Stimulated activated CD4-positive, alpha-beta T cell treated with anti-CD3 and anti-CD28 coated beads, Interleukin-15, amount 100 ng/mL, for 48 hours (primary cell): ENCODE measurements around the gene RAB37.
A peak's percentile ranks its signal among the peaks of the same experiment; 100 is the strongest.

Experiments used
- DNase-seq, 2 donors: peaks; one replicate each; pipeline ENCODE4 v3.0.0-alpha.2; 2020; ENCODE audit warnings: low read depth in 2 of 2

The RAB37 gene

DNA sequence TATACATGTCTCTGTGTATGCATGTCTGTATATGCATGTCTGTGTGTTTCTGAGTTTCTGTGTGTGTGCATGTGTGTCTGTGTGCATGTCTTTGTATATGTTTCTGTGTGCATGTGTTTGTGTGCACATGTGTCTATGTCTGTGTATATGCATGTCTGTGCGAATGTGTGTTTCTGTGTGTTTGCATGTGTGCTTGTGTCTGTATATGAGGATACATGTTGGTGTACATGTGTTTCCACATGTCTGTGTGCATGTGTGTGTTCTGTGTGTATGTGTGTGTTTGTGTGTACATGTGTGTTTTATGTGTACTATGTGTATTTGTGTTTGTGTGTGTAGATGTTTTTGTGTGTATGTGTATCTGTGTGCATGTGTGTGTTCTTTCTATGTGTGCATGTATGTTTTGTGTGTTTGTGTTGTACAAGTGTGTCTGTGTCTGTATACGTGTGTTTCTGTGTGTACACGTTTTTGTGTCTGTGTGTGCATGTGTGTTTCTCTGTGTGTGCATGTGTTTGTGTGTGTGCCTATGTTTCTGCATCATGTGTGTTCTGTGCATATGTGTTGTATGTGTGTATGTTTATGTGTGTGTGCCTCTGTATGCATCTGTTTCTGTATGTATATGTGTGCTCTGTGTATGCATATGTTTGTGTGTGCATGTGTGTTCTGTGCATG lies 8.9 kb upstream of the RAB37 start:
- DNase-seq: no peak

DNA sequence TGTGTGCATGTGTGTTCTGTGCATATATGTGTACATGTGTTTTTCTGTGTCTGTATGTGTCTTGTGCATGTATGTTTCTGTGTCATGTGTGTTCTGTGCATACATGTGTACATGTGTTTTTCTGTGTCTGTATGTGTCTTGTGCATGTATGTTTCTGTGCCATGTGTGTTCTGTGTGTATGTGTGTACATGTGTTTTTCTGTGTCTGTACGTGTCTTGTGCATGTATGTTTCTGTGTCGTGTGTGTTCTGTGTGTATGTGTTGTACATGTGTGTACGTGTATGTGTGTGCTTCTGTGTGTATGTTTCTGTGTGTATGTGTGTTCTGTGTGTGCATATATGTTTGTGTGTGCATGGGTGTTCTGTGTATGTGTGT lies 8.4 kb upstream of the RAB37 start:
- no peak for DNase-seq

DNA sequence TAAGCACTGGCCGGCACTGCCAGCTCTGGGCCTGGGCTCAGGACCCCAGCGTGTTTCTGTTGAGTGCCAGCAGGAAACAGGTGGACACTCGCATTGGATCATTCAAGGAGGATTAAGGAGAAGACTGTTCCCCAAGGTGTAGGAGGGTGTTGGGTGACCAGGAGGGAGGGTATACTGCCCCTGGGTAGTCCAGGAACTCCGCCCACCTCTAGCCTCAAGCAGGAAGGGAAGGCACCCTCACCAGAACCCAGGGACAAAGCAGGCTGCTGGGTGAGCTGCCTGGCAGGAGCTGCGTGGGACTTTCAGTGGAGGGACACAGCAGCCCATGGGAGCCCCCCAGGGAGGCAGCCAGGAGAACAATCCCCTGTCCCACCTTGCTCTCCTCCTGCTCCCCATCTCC lies 7.7 kb upstream of the RAB37 start:
- DNase-seq: no peak

DNA sequence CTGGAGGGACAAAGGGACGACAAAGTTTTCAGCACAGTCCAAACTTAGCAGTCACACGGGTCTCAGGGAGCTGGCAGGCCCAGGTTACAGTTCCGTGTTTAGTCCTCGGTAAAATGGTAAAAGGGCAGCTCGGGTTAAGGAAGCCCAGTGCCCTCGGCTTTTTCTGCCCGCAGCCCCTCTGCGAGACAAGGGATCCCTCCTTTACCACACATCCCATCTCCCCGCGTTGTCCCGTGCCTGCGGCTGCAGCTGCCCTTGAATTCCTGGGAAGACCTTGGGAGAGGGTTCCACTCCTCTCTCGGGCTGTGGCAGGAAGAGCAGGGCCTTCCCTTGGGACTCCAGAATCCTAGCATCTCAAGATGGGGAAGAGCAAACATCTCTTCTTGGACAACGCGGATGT lies 7.2 kb upstream of the RAB37 start:
- DNase-seq: no peak

DNA sequence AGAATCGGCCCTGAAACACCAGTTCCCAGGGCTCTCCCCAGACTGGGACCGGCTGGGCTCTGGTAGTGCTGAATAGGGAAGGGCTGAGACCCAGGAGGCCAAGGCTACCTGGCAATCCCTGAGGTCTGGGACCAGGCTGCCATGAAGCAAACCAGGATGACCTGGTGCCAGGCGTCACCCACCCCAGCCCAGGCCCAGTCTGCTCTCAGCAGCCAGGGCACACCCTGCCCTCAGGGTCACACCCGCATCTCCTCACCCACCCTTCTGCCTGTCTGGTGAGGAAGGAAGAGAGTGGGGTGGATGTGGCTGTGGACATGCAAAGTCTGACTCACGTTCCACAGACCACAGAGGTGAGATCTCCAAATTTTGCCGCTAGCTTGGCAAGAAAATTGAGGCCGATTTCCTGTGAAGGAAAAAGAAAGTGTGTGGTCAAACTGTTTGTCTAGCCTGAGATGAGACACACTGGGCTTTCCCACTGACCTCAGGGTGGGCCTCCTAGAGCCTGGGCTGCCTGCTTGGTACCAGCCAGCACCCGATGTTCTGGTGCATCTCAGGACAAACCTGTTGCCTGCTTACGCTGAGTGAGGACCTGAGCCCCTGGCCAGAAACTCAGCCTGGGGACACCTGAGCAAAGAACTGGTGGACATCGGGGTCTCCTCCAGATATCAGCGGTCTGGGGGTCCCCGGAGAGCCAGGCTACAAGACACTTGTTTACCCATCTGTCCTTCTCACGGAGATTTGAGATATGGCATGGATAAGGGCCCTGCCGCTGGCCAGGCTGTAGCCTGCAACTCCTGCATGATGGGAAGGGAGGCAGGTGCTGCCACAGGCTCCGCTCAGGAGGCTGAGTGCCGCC lies 6.3 kb upstream of the RAB37 start:
- no peak for DNase-seq

DNA sequence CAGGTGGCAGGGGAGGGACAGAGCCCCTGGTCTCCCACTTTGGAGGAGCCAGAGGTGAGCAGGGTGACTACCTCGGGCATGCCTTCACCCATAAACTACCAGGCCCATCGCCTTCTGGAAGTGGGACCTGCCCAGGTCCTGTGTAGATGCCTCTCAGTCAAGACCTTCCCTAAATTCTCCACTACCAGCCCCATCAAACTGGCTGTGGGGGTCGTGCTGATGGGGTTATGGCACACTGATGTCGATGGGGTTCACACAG lies 5.8 kb upstream of the RAB37 start:
- DNase-seq: no peak

DNA sequence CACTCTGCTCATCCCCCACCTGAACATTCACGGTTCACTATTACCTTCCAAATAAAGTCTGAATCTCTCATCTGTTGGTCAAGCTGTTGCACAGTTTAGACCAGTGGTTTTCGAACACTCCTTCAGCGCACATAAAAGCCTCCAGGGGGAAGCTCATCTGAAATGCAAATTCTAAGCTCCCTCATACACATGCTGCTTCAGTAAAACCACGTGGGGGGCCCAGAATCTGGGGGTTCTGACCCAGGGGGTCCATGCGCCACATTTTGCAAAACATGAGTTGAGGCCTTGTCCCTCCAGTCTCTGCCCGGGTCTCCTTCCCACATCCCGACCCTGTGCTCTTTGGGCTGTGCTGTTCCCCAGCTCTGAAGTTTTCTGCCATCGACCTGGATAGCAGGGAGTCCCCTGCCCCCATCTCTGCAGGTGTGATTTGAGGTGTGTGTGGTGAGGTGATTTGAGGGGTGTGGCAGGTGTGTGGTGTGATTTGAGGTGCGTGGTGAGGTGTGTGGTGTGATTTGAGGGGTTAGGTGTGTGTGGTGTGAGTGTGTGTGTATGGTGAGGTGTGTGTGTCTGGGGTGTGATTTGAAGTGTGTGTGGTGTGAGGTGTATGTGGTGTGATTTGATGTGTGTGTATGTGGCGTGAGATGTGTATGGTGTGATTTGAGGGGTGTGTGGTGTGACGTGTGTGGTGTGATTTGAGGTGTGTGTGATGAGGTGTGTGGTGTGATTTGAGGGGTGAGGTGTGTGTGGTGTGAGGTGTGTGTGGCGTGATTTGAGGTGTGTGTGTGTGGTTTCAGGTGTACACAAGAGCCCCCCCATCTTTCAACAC lies 4.8 kb upstream of the RAB37 start:
- no peak for DNase-seq

DNA sequence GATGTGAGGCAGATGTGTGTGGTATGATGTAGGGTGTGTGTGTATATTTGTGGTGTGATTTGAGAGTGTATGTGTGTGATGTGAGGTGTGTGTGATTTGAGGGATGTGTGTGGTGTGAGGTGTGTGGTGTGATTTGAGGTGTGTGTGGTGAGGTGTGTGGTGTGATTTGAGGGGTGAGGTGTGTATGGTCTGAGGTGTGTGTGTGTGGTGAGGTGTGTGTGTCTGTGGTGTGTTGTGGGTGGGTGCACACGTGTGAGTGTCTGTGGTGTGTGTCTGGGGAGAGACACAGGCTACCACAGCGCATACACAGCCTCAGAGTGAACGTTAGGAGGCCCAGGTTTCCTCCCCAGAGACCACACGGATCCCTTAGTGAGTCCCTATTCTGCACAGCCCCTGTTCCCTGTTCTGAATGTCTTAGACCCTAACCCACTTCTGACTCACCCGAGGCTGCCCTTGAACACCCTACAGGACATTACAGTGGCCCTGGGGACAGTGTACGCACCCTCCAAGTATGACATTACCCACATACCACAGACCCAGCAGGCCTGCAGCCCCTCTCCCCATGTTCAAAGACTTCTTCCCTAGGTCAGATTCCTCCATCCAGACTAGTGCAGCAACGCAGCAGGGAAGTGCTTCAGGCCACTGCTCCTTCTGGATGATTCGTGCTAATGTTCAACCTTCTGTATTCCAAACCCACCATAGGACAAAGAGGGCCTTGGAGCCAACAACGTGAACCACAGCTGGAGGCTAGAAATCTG lies 3.5 kb upstream of the RAB37 start:
- DNase-seq: no peak

DNA sequence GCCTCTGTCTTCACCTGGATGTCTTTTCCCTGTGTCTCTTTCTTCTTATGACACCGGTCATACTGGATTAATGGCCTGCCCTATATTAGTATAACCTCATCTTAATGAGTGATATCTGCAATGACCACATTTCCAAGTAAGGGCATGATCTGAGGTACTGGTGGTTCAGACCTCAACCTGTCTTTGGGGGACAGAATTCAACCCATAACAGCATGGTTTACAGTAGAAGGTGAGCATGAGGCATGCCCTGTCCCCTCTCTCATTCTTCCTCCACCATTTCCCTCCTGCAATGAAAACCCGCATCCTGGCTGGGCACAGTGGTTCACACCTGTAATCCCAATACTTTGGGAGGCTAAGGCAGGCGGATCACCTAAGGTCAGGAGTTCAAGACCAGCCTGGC lies 2.8 kb upstream of the RAB37 start:
- no peak for DNase-seq

DNA sequence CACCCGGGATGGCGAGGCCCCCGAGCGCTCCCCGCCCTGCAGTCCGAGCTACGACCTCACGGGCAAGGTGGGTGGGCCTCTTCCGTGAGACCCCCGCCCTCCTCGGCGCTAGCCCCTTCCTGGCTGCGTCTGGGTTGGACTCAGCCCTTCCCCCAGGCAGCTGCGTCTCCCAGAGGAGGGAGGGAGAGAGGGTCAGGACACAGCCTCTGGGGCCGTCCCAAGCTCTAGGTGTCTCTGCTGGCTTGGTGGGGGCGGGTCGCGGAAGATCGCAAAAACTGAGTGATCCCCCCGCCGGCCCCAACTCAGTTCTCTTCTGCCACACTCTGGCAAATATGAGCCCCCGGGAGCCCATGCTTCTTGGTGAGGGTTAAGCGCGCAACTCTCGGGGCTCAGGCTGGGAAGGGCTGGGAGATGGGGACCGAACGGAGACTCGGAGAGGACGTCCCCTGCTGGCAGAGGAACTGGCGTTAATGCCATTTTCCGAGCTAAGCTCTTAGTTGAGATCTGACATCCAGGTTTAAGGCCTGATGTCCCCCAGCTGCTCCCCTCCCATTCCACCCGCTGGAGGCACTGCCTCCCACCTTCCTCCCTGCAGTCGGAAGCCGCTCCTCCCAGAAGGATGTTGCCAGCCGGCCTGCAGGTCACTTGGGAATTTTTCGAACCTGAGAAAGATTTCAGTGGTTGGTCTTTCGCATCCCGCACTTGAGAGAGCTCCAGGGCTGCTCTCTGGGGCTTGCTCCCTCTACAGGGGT lies 419 bp downstream of the RAB37 start:
- no peak for DNase-seq

DNA sequence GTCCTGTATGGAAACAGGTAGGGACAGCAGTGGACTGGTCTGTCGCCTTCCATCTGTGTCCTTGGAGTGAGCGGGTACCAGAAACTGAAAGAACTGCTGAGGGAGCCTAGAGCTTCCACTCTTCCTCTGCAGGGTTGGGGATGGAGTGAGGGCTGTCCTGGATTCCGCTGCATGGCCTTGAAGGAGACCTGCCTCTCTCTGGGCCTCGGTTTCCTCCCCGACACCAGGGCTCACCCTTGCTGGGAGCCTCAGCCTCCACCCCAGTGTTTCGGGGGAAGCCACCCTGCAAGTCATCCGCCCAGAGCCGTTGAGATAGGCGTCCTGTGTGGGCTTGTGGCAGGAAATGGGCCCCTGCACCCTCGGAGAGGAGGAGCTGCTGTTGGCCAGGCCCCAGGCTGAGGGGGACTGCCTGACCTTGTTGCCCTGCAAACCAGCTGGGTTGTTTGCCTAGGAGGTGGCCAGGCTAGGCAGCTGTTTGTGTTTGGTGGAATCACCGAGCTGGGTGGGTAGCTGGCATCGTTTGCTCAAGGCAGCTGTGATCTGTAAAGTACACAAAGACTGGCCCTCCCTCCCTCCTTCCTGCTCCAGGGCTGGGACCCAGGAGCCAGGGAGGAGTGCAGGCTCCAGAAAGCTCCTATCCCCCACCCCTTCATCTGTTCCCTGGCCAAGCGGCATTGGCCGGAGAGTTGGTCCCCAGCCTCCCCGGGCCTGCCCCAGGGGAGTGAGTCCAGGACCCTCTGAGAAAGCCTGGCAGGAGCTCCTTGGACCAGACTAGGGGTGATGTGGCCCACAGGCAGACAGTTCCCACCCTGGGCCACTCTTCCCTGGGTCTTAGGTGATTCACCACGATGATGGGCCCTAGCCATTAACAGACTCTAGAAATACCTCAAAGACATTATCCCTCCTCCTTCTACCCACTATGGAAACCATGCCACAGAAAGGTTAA lies 1.3 kb downstream of the RAB37 start:
- peak; percentile 61 to 74 for DNase-seq

DNA sequence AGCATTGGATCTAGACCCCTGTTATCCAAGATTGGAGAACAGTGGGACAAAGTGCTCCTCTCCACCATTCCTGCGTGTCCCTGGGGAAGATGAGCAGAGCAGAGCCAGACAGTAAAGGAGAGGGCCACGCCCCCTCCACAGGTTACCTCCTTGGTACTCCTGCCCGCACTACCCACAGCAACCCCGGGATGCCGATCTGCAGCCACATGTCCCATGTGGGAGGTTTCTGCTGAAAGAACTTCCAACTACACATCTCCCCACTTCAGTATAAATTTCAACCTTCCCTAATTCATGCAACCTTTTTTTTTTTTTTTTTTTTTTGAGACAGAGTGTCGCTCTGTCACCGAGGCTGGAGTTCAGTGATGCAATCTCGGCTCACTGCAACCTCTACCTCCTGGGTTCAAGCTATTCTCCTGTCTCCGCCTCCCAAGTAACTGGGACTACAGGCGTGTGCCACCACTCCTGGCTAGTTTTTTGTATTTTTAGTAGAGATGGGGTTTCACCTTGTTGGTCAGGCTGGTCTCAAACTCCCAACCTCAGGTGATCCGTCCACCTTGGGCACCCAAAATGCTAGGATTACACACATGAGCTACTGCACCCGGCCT lies 2.3 kb downstream of the RAB37 start:
- DNase-seq: no peak

DNA sequence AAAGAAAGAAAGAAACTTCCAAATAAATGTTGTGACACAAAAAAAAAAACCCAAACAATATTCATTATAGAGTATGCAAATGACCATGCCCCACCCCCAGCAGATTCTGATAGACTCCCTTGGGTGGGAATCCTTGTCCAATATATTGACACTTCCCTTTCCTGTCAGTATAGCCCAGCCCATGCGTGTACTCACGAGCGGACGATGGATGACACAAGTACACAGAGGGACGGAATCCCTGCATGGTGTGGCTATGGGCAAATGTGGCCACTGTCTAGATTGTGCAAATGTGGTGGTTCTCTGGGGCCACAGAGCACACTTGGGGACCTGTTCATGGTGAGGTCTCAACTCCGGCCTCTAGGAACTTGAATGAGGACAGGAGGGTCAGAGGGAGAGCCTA lies 3.1 kb downstream of the RAB37 start:
- no peak for DNase-seq

DNA sequence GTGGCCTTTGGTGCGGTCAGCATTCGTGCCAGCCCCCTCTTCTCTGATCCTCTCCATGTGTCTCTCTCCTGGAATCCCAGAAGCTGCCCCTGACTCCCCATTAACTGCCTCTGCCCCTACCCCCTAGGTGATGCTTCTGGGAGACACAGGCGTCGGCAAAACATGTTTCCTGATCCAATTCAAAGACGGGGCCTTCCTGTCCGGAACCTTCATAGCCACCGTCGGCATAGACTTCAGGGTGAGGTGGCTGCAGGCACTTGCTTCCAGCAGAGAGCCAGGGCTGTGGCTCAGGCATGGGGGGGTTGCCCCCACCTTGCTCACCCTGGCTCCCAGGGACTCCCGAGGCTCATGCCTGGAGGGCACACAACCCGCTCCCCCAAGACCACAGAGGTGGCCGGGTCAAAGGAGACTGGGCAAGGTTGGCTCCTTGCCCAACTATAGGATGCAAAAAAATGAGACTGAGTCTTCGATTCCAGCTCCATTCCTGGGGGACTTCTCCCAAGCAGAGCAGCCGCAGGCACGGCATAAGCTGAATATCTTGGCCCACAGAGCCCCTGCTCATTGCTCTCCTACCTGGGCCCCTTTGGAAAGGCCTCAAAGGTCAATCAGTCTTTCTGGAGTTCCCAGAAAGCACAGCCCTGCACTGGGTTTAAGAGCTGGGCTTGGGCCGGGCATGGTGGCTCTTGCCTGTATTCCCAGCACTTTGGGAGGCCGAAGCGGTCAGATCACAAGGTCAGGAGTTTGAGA lies 3.8 kb downstream of the RAB37 start:
- no peak for DNase-seq

DNA sequence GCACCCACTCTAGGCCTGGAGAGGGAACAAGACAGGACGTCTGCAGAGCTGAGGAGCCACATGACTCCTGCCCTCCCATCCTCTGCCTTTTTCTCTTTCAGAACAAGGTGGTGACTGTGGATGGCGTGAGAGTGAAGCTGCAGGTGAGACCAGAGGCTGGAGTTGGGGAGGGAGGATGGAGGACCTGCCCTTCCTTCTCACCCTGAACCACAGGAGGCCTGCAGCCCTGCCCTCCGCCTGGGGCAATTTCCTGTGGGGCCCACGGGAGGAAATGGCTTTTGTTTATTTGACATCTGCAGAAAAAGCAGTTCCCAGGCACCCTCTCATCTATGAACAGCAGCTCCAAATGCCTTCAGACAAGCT lies 5.1 kb downstream of the RAB37 start:
- DNase-seq: no peak

DNA sequence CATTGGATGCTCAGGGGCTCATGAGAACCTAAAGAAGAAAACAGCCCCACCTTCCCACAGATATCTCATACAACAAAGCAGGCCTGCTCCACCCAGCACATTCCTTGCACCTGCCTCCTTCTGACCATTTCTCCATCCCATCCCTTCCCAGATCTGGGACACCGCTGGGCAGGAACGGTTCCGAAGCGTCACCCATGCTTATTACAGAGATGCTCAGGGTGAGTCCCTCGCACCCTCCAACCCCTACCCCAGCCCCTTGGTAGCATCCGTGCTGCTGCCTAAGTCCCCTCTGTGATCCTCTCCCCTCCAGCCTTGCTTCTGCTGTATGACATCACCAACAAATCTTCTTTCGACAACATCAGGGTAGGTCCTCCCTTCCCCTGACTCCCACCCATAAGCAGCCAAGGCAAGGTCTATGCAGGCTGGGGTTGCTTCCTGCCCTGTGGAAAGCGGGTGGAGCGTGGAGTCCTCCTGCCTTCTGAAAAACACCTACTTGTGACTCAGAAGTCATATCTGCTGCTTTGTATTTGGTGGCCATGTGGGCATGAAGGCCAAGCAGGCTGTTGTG lies 6.0 kb downstream of the RAB37 start:
- no peak for DNase-seq

DNA sequence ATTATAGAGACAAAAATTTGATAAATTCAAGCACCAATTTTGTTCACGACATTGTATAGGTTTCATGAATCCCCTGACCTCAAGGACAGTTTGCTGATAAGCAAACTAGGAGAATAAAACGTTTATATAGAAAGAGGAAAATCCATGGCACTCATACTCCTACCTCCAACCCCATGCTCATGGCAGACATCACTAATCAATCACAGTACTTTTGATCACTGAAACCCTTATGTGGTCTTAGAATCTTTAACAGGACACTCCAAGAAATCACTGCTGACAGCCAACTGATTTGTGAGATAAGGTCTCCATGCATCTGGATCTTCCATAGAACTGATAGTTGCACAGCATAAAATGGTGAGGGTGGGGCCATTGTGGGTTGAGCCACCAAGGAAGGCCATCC lies 6.7 kb downstream of the RAB37 start:
- no peak for DNase-seq

DNA sequence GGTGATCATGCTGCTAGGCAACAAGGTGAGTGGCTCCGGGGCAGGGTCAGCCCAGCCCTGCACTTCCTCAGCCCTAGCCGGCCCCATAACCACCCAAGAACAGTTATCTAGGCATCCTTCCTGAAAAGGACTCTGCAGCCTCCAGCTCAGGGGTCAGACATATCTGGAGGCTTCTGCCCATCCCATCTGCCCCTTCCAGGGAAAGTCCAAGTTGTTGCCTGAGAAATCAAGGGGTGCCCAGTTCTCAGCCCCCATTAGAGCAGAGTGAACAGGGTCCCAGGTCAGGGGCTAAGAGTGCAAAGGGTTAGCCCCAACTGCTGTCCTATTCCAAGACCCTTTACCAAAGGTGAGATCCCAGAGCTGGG lies 7.3 kb downstream of the RAB37 start:
- DNase-seq: no peak
